Right ventricle myocardium superior (tissue), 1 donor: ENCODE measurements around the gene DNAH1. TPM values are rescaled to one million over a fixed set of nuclear protein-coding genes. Genes with fewer than 3 reads are reported as not detected.

Experiments used
- ATAC-seq: fragments of 200-7000 bp; cut with Tn5 transposase; one replicate; pipeline ENCODE4 v1.9.1; 2020; ENCODE audit warnings: mild to moderate bottlenecking; ENCODE audit not compliant: poor library complexity
- DNase-seq: peaks from one replicate; pipeline ENCODE4 v3.0.0-alpha.2; 2020
- intact Hi-C: fragments of 100-400 bp; cut with DNase I; formaldehyde crosslinking; loops from one replicate; pipeline ENCODE4 v1.11.2; 2022
- total RNA-seq: library from RNA; stranded (reverse); fragmentation: NEBNext Ultra II Directional; extraction: Animal tissue kit (Norgen Biotek cat#: 25700); gene quantifications from one replicate; pipeline ENCODE4 v1.2.1, GENCODE V29; 2021
- donor health status: DM: no; HTN: yes; CAD: no; lungs with severe emphysema.

Gene DNAH1
- total RNA-seq, 1 donor from 2014 or later: 1.9 TPM

DNA sequence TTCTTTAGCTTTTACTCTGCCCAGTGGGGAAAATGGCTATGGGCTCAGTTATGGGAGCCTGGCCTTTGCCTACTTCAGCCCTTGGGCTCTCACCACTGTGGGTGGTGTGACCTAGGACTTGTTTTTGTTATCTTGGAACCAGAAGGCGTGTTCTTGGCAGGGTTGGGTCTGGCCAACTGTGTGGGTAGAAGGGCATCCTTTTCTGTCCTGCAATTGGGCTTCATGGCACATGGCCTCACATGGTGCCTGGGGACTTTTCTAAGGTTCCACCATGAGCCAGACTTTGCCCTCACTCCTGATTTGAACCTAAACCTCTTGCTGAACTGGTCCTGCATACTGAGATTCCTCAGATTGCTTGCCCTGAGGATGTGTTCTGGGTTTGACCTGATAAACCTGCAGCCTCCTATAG, 26.8 kb upstream of the DNAH1 start:
- ATAC-seq: no peak
- no peak for DNase-seq
- intact Hi-C loops: no loop called here

DNA sequence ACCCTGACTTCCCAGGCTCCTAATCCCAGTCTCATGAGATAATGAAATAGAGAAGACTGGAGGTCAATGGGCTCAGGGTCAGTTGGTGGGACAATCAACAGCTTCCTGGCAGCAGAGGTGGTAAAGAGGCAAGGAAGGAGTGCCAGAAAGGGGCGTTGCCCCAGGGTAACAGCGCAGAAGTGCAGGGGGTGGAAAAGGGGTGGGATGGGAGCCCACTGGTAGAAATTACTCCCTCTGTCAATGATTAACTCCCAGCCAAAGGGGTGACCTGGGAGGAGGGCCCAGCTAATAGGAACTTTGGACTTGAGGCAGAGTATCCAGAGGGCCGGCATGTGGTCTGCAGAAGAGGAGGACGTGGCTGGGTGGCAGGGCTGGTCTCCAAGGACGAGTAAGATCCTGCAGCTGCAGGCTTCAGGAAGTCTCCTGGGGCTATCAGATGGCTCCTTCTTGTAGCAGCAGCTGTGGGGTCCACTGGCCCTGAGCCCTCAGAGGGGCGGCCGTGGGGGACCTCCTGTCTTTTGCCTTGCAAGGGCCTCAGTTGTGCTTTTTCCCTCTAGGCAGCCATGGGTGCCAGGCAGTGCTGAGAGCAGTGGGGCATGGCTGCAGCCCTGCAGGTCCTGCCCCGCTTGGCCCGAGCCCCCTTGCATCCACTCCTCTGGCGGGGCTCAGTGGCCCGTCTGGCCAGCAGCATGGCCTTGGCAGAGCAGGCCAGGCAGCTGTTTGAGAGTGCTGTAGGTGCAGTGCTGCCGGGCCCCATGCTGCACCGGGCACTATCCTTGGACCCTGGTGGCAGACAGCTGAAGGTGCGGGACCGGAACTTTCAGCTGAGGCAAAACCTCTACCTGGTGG, 26.1 kb upstream of the DNAH1 start:
- no peak for DNase-seq

DNA sequence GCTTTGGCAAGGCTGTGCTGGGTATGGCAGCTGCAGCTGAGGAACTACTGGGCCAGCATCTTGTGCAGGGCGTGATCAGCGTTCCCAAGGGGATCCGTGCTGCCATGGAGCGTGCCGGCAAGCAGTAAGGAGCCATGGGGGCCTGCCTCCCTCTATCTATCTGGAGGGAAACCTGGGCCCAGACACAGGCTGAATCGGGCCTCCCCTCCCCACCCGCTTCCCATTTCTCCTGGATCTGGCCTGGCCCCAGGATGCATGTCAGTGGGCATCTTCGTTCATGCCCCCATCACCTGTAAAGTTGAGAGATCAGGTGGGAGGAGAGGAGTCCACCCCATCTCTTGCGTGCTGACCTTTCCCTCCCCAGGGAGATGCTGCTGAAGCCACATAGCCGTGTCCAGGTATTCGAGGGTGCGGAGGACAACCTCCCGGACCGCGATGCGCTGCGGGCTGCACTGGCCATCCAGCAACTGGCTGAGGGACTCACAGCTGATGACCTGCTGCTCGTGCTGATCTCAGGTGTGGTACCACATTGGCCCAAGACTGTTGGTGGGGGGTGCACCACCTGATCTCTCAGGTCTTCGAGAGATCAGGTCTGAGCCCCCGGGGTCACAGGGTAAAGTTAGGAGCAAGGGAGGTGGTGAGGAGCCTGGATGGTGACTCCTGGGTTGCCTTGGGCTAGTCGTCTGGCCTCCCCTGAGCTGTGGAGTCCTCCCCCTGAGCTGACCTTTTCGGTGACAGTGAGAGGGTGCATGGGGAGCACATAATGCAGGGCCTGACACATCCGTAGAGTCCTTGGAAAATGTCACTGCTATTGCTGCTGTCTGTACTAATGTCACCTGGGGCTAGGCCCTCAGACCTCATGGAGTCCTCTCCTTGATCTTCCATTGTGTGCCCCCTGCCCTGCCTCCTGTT, 25.3 kb upstream of the DNAH1 start:
- DNase-seq (no peak), ATAC-seq (no peak)

More for the DNA sequence above, 26.1 kb upstream of the DNAH1 start:
- intact Hi-C loops: loop anchor here (5.0 kb wide), 1 partner anchor 52 kb away; no protein-coding TSS in a partner anchor
- ATAC-seq: no peak

DNA sequence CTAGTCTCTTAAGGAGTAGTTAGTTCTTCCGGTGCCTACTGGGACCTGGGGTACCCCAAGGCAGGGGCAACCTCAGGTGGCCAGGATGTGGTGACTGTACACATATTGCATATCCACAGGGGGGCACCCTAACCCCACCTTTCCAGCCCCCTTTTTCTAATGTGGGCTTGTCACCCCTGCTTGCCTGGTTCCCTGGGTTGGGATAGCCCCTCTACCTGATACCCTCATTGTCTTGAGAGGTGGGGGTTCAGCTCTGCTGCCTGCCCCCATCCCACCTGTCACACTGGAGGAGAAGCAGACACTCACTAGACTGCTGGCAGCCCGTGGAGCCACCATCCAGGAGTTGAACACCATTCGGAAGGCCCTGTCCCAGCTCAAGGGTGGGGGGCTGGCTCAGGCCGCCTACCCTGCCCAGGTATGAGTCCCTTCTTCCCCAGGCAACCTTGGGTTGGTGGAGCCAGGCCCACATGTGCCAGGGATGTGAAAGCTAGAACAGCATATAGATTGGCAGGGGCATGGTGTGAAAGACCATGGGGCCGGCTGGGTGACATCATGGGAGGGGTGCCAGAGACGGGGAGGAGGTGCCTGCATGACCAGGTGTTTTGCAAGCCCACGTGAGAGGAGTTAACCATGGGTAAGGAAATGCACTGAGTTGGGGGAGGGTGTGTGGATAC, 24.5 kb upstream of the DNAH1 start:
- ATAC-seq (no peak), DNase-seq (no peak)
- intact Hi-C loops: loop anchor here (5.0 kb wide), 1 partner anchor 51 kb away; no protein-coding TSS in a partner anchor

More for the DNA sequence above, 25.3 kb upstream of the DNAH1 start:
- intact Hi-C loops: loop anchor here (5.0 kb wide), 1 partner anchor 51 kb away; no protein-coding TSS in a partner anchor

DNA sequence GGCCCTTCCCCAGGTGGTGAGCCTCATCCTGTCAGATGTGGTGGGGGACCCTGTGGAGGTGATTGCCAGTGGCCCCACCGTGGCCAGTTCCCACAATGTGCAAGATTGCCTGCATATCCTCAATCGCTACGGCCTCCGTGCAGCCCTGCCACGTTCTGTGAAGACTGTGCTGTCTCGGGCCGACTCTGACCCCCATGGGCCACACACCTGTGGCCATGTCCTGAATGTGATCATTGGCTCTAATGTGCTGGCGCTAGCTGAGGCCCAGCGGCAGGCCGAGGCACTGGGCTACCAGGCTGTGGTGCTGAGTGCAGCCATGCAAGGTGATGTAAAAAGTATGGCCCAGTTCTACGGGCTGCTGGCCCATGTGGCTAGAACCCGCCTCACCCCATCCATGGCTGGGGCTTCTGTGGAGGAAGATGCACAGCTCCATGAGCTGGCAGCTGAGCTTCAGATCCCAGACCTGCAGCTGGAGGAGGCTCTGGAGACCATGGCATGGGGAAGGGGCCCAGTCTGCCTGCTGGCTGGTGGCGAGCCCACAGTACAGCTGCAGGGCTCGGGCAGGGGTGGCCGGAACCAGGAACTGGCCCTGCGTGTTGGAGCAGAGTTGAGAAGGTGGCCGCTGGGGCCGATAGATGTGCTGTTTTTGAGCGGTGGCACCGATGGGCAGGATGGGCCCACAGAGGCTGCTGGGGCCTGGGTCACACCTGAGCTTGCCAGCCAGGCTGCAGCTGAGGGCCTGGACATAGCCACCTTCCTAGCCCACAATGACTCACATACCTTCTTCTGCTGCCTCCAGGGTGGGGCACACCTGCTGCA, 23.7 kb upstream of the DNAH1 start:
- ATAC-seq: no peak
- DNase-seq: no peak
- intact Hi-C loops: loop anchor here (5.0 kb wide), 1 partner anchor 50 kb away; no protein-coding TSS in a partner anchor

DNA sequence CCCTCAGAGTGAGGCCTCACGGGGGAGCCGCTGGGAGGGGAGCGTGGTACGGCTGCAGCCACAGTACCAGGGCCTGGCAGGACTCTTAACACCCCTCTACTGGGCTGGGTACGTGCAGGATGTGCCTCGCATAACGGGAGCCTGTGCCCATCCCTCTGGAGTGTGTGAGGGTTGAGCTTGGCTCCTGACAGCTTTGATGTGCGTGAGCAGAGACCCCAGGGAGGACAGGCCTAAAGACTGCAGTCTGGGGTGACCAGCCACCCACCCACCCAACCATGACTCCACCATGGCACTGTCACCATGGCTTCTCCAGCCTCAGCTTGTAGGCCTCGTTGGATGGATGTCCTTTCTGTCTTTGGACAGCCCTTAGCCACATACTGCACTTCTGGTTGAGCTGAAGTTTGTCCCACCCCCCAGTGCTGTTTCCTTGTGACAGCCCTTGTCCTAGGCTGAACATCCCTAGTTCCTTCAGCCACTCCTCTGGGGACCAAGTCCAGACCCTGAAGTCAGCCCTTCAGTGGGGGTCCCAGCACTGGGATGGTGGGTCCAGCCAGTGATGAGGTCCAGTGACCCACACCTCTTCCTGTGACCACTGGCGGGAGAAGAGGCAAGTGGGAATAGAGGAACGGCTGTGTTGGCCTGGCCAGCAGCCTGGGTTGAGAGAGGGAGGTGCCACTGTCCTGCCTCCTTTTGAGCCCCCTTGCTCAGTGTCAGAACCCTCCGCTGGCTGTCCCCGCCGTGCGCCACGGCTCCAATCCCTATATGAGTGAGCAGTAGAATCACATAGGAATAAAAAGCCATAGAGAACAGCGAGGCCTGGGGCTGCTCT, 22.4 kb upstream of the DNAH1 start:
- DNase-seq (no peak), ATAC-seq (no peak)
- intact Hi-C loops: loop anchor here (5.0 kb wide), 1 partner anchor 49 kb away; no protein-coding TSS in a partner anchor

DNA sequence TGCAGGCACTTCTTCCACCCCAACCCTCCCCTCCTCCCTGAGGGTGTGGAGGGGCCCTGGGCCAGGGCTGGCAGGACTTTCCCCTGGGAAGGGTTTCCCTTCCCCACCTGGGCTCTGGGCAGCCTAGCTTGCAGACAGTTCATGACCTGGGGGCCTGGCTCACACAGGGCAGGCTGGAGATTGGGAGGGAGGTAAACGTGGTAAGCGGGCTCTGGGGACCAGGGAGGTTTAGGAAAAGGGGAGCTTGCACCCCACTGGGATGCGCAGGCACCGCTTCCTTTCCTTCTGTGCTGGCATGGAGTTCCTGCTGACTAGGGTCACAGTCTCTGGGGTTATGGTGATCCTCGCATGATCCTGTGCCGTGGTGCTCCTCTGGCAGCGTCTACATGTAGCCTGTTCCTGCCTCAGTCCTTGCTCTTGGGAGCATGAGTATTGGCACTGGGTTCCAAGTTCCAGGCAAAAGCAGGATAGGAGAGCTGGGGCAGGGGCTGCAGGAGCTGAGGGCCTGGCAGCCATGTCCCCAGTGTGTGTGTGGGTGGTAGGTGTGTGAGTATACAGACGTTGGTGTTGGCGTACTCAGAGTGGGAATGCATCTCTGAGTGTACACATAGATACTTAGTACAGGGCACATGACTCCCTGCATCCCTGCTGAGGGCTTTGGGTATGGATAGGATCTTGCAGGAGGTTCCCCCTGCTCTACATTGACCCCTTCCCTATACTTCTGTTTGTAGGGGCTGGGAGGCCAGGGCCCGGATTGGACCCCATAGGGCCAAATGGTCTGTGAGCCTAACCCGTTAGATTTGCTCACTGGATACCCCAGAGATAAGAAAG, 21.6 kb upstream of the DNAH1 start:
- ATAC-seq (no peak), DNase-seq (no peak)
- intact Hi-C loops: loop anchor here (5.0 kb wide), 1 partner anchor 48 kb away; no protein-coding TSS in a partner anchor

DNA sequence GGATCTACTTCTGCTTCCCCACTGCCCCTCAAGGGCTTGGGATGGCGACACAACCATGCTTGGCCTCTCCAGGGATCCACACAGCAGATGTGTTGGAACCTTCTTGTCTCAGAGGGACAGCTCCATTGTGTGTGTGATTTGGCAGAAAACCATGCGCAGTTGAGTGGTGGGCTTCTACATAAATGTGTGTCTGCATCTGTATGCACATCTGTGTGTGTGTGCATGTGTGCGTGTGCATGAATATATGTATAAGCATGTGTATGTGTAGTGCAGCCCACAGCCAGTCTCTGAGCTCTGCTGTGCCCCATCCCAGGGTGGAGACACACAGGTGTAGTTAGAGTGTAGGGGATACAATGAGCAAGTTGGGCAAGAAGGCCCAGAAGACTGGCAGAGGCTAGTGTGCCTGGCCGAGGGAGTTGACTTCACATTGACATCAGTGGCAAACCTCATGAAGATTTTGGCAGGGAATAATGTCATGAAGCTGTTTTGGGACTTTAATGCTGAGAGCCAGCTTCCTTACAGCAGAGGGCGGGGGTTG, 20.4 kb upstream of the DNAH1 start:
- ATAC-seq (no peak), DNase-seq (no peak)
- intact Hi-C loops: no loop called here

DNA sequence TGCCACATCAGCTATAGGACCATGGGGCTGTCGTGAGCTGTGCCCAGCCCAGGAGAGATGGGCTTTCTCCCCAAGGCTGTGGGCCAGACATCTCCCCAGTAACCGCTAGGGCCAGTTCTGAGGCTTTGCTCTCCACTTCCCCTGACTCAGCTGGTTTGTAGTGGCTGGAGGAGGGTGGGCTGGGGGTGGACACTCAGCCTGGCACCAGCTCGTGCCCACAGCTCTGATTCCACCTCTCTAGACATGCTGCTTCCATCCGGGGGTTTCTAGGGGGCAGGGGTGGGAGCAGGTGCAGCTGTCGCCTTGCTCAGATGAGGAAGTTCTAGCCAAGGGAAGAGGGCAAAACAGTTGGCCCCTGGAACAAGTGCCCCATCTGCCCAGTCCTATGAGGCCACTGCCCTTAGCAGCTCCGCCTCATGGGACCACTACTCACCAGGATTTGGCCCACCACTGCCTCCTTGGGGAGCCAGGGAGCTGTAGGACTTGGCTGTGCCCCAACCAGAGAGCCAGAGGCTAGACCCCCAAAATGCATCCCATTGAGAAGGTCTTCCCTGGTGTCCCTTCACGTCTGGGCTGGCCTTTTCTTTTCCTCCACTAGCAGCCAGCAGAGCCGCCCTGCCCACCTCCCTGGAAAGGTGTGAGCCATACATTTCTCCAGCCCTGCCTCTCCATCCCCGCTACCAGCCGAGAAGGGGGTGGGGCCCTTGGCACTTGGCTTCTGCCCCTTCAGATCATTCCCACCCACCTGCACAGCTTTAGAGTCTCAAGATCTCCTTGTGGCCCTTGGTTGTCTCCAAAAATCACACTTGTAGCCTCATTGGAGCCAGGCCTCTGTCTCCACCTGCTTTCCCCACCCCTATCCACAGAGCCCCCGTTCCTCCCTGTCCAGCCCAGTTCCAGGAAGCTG, 18.6 kb upstream of the DNAH1 start:
- ATAC-seq (no peak), DNase-seq (no peak)
- intact Hi-C loops: no loop called here

DNA sequence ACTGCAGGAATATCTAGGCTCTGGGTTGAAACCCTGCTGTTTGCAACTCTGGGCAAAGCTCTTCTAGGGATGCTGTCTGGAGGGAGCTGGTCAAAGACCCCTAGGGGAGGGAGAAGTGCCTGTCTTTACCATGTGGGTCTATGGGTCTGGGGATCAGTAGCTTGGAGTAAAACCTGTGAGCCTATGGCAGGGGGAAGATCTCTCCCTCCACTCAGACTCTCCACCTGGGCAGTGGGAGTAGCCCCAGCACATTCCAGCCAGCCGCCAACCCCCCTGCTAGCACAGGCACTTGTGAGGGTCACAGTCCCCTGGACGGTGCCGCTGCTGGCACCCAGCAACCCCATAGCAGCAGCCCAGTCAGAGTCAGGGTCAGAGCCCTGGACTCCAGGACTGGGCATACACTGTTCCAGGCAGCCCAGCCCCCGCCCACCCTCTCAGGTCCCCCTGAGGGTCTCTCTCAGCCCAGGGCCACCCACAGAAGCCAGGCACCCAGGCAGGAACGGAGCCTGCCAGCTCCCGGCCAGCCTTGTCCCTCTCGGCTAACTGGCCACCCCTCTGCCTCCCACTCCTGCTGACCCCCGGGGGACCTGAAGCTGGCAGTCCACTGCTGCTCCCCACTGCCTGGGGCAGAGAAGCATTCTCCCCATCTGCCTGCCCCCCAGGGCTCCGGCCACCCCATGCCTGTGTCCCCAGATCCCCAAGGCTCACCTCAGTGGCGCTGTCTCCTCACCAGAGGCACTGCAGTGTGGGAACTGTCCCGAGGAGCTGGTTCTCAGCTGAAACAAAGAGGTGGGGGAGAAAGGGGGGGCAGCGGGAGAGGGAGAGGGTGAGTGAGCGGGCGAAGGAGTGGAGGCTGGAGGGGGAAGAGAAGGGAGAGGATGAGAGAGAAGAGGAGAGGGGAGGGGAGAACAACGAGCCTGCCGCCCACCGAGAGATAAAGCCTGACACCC, 17.7 kb upstream of the DNAH1 start:
- intact Hi-C loops: no loop called here
- ATAC-seq (no peak), DNase-seq (no peak)

DNA sequence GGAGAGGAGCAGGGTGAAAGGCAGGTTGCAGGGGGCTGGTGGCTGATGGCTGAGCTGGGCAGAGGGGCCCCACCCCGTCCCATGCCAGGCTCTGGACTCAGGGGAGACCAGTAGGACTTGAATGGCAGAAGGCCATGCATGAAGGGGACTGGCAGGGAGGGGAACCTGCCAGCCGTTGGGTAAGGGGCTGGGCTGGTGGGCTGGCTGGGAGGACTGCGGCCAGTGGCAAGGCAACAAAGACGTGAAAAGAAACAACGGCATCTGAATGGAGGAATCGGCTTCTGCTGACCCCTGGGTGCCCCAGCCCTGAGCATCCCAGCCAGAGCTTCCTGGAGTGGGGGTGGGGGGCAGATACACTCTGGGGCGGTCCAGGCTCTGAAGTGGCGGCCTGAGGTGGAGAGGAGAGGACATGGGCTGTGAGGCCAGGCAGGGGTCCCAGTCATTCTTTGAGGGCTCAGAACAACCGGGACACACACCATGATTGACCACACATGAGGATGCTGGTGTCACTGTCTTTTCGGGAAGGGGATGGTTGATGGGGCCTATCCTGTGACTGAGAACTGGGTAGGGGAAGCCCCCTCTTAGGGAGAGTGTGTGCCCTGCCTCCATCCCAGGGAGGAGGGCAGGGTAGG, 16.8 kb upstream of the DNAH1 start:
- peak; percentile 8 for ATAC-seq
- intact Hi-C loops: no loop called here
- DNase-seq: no peak

DNA sequence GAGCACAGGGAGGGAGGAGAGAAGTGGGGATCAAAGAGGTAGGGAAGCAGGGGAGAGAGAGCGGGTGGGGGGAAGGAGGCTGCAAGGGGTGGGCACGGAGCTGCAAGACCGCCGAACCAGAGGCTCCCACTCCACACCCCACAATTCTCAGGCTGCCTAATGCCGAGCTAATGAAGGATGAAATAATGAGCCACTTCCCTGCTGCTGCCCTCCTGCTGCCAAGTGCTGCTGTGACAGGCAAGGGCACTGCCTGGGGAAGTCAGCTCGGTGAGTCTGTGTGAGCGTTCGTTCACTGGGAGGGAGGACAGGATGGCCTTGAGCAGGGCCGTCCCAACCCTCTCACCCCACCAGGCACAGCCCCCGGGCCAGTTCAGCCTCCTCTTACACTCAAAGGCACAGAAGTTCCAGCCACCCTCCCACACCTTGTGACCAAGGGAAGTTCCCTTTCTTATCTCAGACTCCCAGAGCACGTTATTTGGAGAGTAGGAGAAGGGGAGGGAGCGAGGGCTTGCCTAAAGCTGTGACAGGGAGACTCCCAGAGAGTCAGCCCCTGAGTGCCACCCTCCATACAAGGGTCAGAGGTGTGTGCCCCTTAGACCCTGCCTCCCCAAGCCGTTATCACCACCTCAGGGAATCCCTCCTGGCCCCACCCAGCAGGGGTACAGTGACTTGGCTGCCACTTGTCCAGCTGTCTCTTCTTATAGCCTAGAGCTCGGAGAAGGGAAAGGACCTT, 16.1 kb upstream of the DNAH1 start:
- DNase-seq (peak; percentile 61), ATAC-seq (peak; percentile 82)
- intact Hi-C loops: no loop called here
